IMR-90 (cell line): ENCODE data around the gene TNFRSF18. TPM values are rescaled to one million over a fixed set of nuclear protein-coding genes. Genes with fewer than 3 reads are reported as not detected.

Source experiments
- ATAC-seq: fragments of 200-7000 bp; cut with Tn5 transposase; 2 replicates; pipeline ENCODE4 v1.9.1; 2020; ENCODE audit warnings: low read depth, mild to moderate bottlenecking, moderate library complexity
- BruUV-seq: library from RNA; stranded (reverse); fragments of 400-500 nt; replicated peaks from 2 replicates; lab custom pipeline; 2021; lab: Mats Ljungman, UMichigan
- CTCF ChIA-PET: fragments of 300-600 bp; formaldehyde crosslinking; extraction: SDS; loops from one replicate; lab custom pipeline; 2021; ENCODE audit warnings: antibody characterized with exemption; lab: Yijun Ruan, JAX
- POLR2A ChIA-PET: fragments of 300-600 bp; sonication (Branson Sonifier 250); formaldehyde crosslinking; loops from one replicate; lab custom pipeline; 2022; ENCODE audit warnings: antibody characterized with exemption; ENCODE audit not compliant: unreplicated experiment; lab: Charles Lee
- DNase-seq: peaks from one replicate; pipeline ENCODE4 v3.0.0; 2013
- H2AFZ ChIP-seq: replicated peaks from 2 replicates; pipeline ENCODE3; 2013; ENCODE audit warnings: low read length, mild to moderate bottlenecking; ENCODE audit not compliant: poor library complexity
- H2AK5ac ChIP-seq: 2 replicates; pipeline ENCODE4 v1.6.1; 2013; ENCODE audit warnings: low read depth, low read length, inconsistent platforms
- H2AK9ac ChIP-seq: replicated peaks from 2 replicates; pipeline ENCODE3; 2013; ENCODE audit warnings: mild to moderate bottlenecking, low read depth, low read length, moderate library complexity; ENCODE audit not compliant: poor library complexity
- H2BK120ac ChIP-seq: 2 replicates; pipeline ENCODE4 v1.6.1; 2013; ENCODE audit warnings: low read depth, low read length, inconsistent platforms
- H2BK15ac ChIP-seq: 3 replicates; pipeline ENCODE4 v1.6.1; 2013; ENCODE audit warnings: low read depth, low read length, inconsistent platforms
- H2BK20ac ChIP-seq: 2 replicates; pipeline ENCODE4 v1.6.1; 2013; ENCODE audit warnings: low read depth, mild to moderate bottlenecking, inconsistent platforms, low read length, moderate library complexity
- H2BK5ac ChIP-seq: 2 replicates; pipeline ENCODE4 v1.6.1; 2013; ENCODE audit warnings: mild to moderate bottlenecking, low read depth, low read length, inconsistent platforms; ENCODE audit not compliant: poor library complexity, severe bottlenecking
- H3K14ac ChIP-seq: replicated peaks from 2 replicates; pipeline ENCODE4 v1.6.1; 2013; ENCODE audit warnings: low read depth, low read length, inconsistent platforms
- H3K18ac ChIP-seq: 2 replicates; pipeline ENCODE4 v1.6.1; 2013; ENCODE audit warnings: low read depth, low read length, control low read depth
- H3K23ac ChIP-seq: 2 replicates; pipeline ENCODE4 v1.6.1; 2013; ENCODE audit warnings: low read depth, low read length, inconsistent platforms
- H3K27ac ChIP-seq: 2 replicates; pipeline ENCODE4 v1.5.1; 2013; ENCODE audit warnings: mild to moderate bottlenecking, control low read depth, low read length; ENCODE audit not compliant: insufficient read depth
- H3K27me3 ChIP-seq: 2 replicates; pipeline ENCODE4 v1.6.1; 2013; ENCODE audit warnings: low read length; ENCODE audit not compliant: control insufficient read depth, insufficient read depth
- H3K36me3 ChIP-seq: 2 replicates; pipeline ENCODE4 v1.6.1; 2013; ENCODE audit warnings: low read length, mixed read lengths; ENCODE audit not compliant: control insufficient read depth, insufficient read depth
- H3K4ac ChIP-seq: 2 replicates; pipeline ENCODE4 v1.6.1; 2013; ENCODE audit warnings: low read depth, low read length, inconsistent platforms
- H3K4me1 ChIP-seq: 2 replicates; pipeline ENCODE4 v1.6.1; 2013; ENCODE audit warnings: low read length, mixed read lengths; ENCODE audit not compliant: control insufficient read depth, insufficient read depth
- H3K4me2 ChIP-seq: 2 replicates; pipeline ENCODE4 v1.6.1; 2013; ENCODE audit warnings: low read depth, mild to moderate bottlenecking, control low read depth, low read length, moderate library complexity
- H3K4me3 ChIP-seq: 2 replicates; pipeline ENCODE4 v1.5.1; 2013; ENCODE audit warnings: low read depth, mild to moderate bottlenecking, control low read depth, low read length, moderate library complexity; ENCODE audit not compliant: insufficient read depth
- H3K56ac ChIP-seq: 2 replicates; pipeline ENCODE4 v1.6.1; 2013; ENCODE audit warnings: low read length, inconsistent platforms; ENCODE audit not compliant: insufficient read depth; ENCODE audit errors: extremely low read depth
- H3K79me1 ChIP-seq, 2 experiments: 2 replicates each; pipeline ENCODE4 v1.6.1; 2013; ENCODE audit warnings: low read length in 2 of 2, inconsistent platforms in 1 of 2, low read depth in 1 of 2
- H3K9ac ChIP-seq: 2 replicates; pipeline ENCODE4 v1.6.1; 2013; ENCODE audit warnings: low read depth, low read length, control low read depth
- H3K9me1 ChIP-seq: 2 replicates; pipeline ENCODE4 v1.6.1; 2013; ENCODE audit warnings: low read length, inconsistent platforms; ENCODE audit not compliant: insufficient read depth
- H3K9me3 ChIP-seq: 2 replicates; pipeline ENCODE4 v1.6.1; 2013; ENCODE audit warnings: low read length; ENCODE audit not compliant: control insufficient read depth, insufficient read depth
- H4K20me1 ChIP-seq: 2 replicates; pipeline ENCODE4 v1.6.1; 2013; ENCODE audit warnings: low read length, inconsistent platforms; ENCODE audit not compliant: insufficient read depth
- H4K5ac ChIP-seq: 2 replicates; pipeline ENCODE4 v1.6.1; 2013; ENCODE audit warnings: mild to moderate bottlenecking, low read depth, low read length, control low read depth
- H4K8ac ChIP-seq, 2 experiments: 2 replicates each; pipeline ENCODE4 v1.6.1; 2013; ENCODE audit warnings: low read depth in 2 of 2, low read length in 2 of 2, control low read depth in 1 of 2, inconsistent platforms in 1 of 2
- H4K91ac ChIP-seq: 2 replicates; pipeline ENCODE4 v1.6.1; 2013; ENCODE audit warnings: low read depth, low read length, inconsistent platforms; ENCODE audit not compliant: insufficient read depth
- CTCF ChIP-seq: conservative IDR thresholded peaks from 2 replicates; pipeline ENCODE4 v1.5.1; 2012; ENCODE audit warnings: mild to moderate bottlenecking, low read depth, low read length, improper control_type of control experiment
- ELK1 ChIP-seq: fragments of 150-350 bp; IDR thresholded peaks from 2 replicates; pipeline ENCODE4 v1.6.1; 2016; ENCODE audit warnings: low read depth, mild to moderate bottlenecking, low read length, moderate library complexity, borderline replicate concordance
- FOS ChIP-seq: fragments of 150-350 bp; IDR thresholded peaks from 2 replicates; pipeline ENCODE4 v1.6.1; 2016; ENCODE audit warnings: low read depth, low read length
- MAZ ChIP-seq: IDR thresholded peaks from 2 replicates; pipeline ENCODE4 v1.6.1; 2012; ENCODE audit warnings: low read depth, mild to moderate bottlenecking, low read length, improper control_type of control experiment, moderate library complexity, borderline replicate concordance
- MXI1 ChIP-seq: IDR thresholded peaks from 2 replicates; pipeline ENCODE4 v1.6.1; 2012; ENCODE audit warnings: low read depth, mild to moderate bottlenecking, low read length, moderate library complexity, borderline replicate concordance
- NFE2L2 ChIP-seq: fragments of 150-350 bp; IDR thresholded peaks from 2 replicates; pipeline ENCODE4 v1.6.1; 2016; ENCODE audit warnings: low read depth, mild to moderate bottlenecking, low read length
- POLR2A ChIP-seq: IDR thresholded peaks from 2 replicates; pipeline ENCODE4 v1.6.1; 2012; ENCODE audit warnings: mild to moderate bottlenecking, low read depth, low read length
- RAD21 ChIP-seq: IDR thresholded peaks from 2 replicates; pipeline ENCODE4 v1.6.1; 2012; ENCODE audit warnings: low read length, improper control_type of control experiment
- RCOR1 ChIP-seq: IDR thresholded peaks from 2 replicates; pipeline ENCODE4 v1.6.1; 2012; ENCODE audit warnings: mild to moderate bottlenecking, low read length, improper control_type of control experiment; ENCODE audit not compliant: insufficient replicate concordance
- RFX5 ChIP-seq: IDR thresholded peaks from 2 replicates; pipeline ENCODE4 v1.8.0; 2012; ENCODE audit warnings: low read depth, mild to moderate bottlenecking, low read length, moderate library complexity
- SMC3 ChIP-seq: fragments of 150-350 bp; IDR thresholded peaks from 2 replicates; pipeline ENCODE4 v1.6.1; 2016; ENCODE audit warnings: low read depth, mild to moderate bottlenecking, antibody characterized with exemption, low read length, moderate library complexity
- USF2 ChIP-seq: fragments of 150-350 bp; IDR thresholded peaks from 2 replicates; pipeline ENCODE4 v1.6.1; 2017; ENCODE audit warnings: mild to moderate bottlenecking, antibody characterized with exemption, low read length, low read depth
- WGBS, 2 experiments: methylation state at CpG; one replicate each; pipeline versions ENCODE4 v1.1.5 to v1.1.7; 2013; ENCODE audit warnings: missing lambda C conversion rate in 2 of 2; ENCODE audit not compliant: insufficient read length in 1 of 2; ENCODE audit errors: extremely low coverage in 2 of 2; 5-methylcytosine and 5-hydroxymethylcytosine counted together
- dilution Hi-C: fragments of 300-500 bp; cut with HindIII; formaldehyde crosslinking; loops from one replicate; pipeline ENCODE4 v1.14.3; 2018; ENCODE audit warnings: low sequenced_read_pairs; ENCODE audit not compliant: unreplicated experiment
- in situ Hi-C: fragments of 300-500 bp; cut with MboI; formaldehyde crosslinking; loops from 3 replicates; pipeline ENCODE4 v1.14.3; 2019; ENCODE audit warnings: low sequenced_read_pairs, inconsistent platforms, mixed read lengths
- intact Hi-C: fragments of 100-400 bp; cut with micrococcal nuclease; formaldehyde crosslinking; loops from 2 replicates; pipeline ENCODE4 v1.10.0; 2022
- polyA plus RNA-seq, 3 experiments: library from polyadenylated mRNA; depleted of rRNA; stranded (reverse); fragments of >200 nt; gene quantifications; 2 replicates each; pipeline ENCODE4 v1.2.3, GENCODE V29; 2012; ENCODE audit warnings: low replicate concordance in 1 of 3
- total RNA-seq: library from RNA; depleted of rRNA; stranded (reverse); fragments of >200 nt; gene quantifications from 2 replicates; pipeline ENCODE4 v1.2.3, GENCODE V29; 2012

TNFRSF18 gene
- total and polyA plus RNA-seq, 2 of the 4 experiments (the other 2 are of a cell fraction) = 0.18 to 1.0 TPM

- CTCF ChIA-PET = no interaction called here
- peak; percentile 88 for ATAC-seq
- no peak for TF ChIP-seq USF2
- no peak for TF ChIP-seq MXI1
- TF ChIP-seq SMC3 = no peak
- TF ChIP-seq ELK1 = no peak
- no peak for TF ChIP-seq RAD21
- TF ChIP-seq CTCF = no peak
- TF ChIP-seq MAZ = peak; percentile 64; the same call in 1 of the 2 replicates
- TF ChIP-seq POLR2A = peak; percentile 3; the same call in 1 of the 2 replicates
- TF ChIP-seq FOS = peak; percentile 86
- TF ChIP-seq RFX5 = no peak
- no peak for TF ChIP-seq RCOR1
- TF ChIP-seq NFE2L2 = peak; percentile 27; the same call in 1 of the 2 replicates
Observed at GRCh38 chr1:1200876-1201810, 5.2 kb downstream of the TNFRSF18 start.

More at GRCh38 chr1:1200876-1201810, 5.2 kb downstream of the TNFRSF18 start:
- POLR2A ChIA-PET = no interaction called here
- Histone ChIP-seq H3K9me1 (no peaks in the 10 kb centered on the region), H3K4ac (peak overlapping the region; percentile 61; the same call in 1 of the 2 replicates), H3K4me2 (peak overlapping the region; percentile 86), H3K4me1 (no peaks in the 10 kb centered on the region), H3K18ac (no peak overlapping the region; the same call in 1 of the 2 replicates), H2BK120ac (0 out of 2 replicates have a peak overlapping the region, but pooled peaks have one; percentile 4), H2BK5ac (peak overlapping the region; percentile 67), H2BK20ac (no peak overlapping the region; the same call in 1 of the 2 replicates), H4K20me1 (no peaks in the 10 kb centered on the region), H2BK15ac (no peak overlapping the region; the same call in 2 of the 3 replicates), H3K27ac (peak overlapping the region; percentile 61; the same call in 1 of the 2 replicates), H4K8ac (peak overlapping the region; percentile 49 to 64; a peak in 1 of 4 replicates), H3K27me3 (no peaks in the 10 kb centered on the region; the same call in 1 of the 2 replicates), H3K79me1 (no peaks in the 10 kb centered on the region), H3K4me3 (peak overlapping the region; percentile 71), H2AFZ (peak overlapping the region; percentile 86), H3K56ac (no peak overlapping the region), H3K9me3 (no peaks in the 10 kb centered on the region), H2AK9ac (no peak overlapping the region), H2AK5ac (no peak overlapping the region), H4K5ac (peak overlapping the region; percentile 61; the same call in 1 of the 2 replicates), H3K14ac (no peak overlapping the region), H4K91ac (no peak overlapping the region), H3K36me3 (no peaks in the 10 kb centered on the region), H3K9ac (peak overlapping the region; percentile 72), H3K23ac (no peak overlapping the region)
- dilution Hi-C loops = no loop called here
- WGBS, 2 experiments = 1% methylated on average over 44 of the region's 109 CpGs; no CpG with 5 or more reads in 1 of the 2 experiments
- intact Hi-C loops = loop anchor here (1.0 kb wide), 1 partner anchor 13 kb away; no protein-coding TSS in a partner anchor
- in situ Hi-C loops = no loop called here
- DNase-seq = peak; percentile 63
- BruUV-seq = no TSS peak
